Measurements from ENCODE around the gene HK1. TPM values are rescaled to one million over a fixed set of nuclear protein-coding genes. Genes with fewer than 3 reads are reported as not detected.

Gene HK1
- total and polyA plus RNA-seq, 11 donors = 83.0 to 310 (median 227) TPM

GRCh38 chr10:69268761-69269416 is 9.4 kb upstream of the HK1 start:
- WGBS, 4 donors = 90 to 95% (median 94%) methylated on average over 14 of the region's 14 CpGs
- no peak overlapping the region for H3K4me3 ChIP-seq
- TF ChIP-seq CTCF (IDR thresholded peaks at IDR 0.05) = no peak
- no peak for TF ChIP-seq POLR2A (IDR thresholded peaks at IDR 0.05)
- no peaks in the 10 kb centered on the region for H3K36me3 ChIP-seq
- intact Hi-C loops (cut with DNase I) = loop anchor here in 1 of 10 donors (5.0 kb wide), 1 partner anchor 43 kb away; no protein-coding TSS in a partner anchor
- H3K27me3 ChIP-seq = no peaks in the 10 kb centered on the region
- H3K9me3 ChIP-seq = peaks cover 0 to 11% (median 0%) of the 10 kb centered on the region in 12 donors
- no peak overlapping the region for H3K27ac ChIP-seq
- ATAC-seq (no peak), DNase-seq (no peak)
- H3K4me1 ChIP-seq = no peaks in the 10 kb centered on the region

- intact Hi-C loops (cut with DNase I) = loop anchor here in 1 of 10 donors (5.0 kb wide), 1 partner anchor 43 kb away; no protein-coding TSS in a partner anchor
Measured at GRCh38 chr10:69269761-69270160, 8.5 kb upstream of the HK1 start.

GRCh38 chr10:69270990-69271389 is 7.3 kb upstream of the HK1 start:
- intact Hi-C loops (cut with DNase I) = no loop called here
- H3K9me3 ChIP-seq = peaks cover 0 to 11% (median 0%) of the 10 kb centered on the region in 12 donors
- no peaks in the 10 kb centered on the region for H3K4me1 ChIP-seq
- H3K27me3 ChIP-seq = no peaks in the 10 kb centered on the region
- ATAC-seq (no peak), DNase-seq (no peak)
- 59 to 78% (median 68%) methylated on average over 3 of the region's 3 CpGs for WGBS, 4 donors
- no peaks in the 10 kb centered on the region for H3K36me3 ChIP-seq
- TF ChIP-seq POLR2A (IDR thresholded peaks at IDR 0.05) = no peak
- TF ChIP-seq CTCF (IDR thresholded peaks at IDR 0.05) = no peak
- H3K4me3 ChIP-seq = no peak overlapping the region
- H3K27ac ChIP-seq = no peak overlapping the region

More at GRCh38 chr10:69269761-69270160, 8.5 kb upstream of the HK1 start:
- no peak overlapping the region for H3K27ac ChIP-seq
- WGBS, 4 donors = 75 to 83% (median 79%) methylated on average over 2 of the region's 2 CpGs
- no peak for DNase-seq
- no peak for ATAC-seq
- H3K9me3 ChIP-seq = peaks cover 0 to 11% (median 0%) of the 10 kb centered on the region in 12 donors
- H3K36me3 ChIP-seq = no peaks in the 10 kb centered on the region
- no peak overlapping the region for H3K4me3 ChIP-seq
- no peaks in the 10 kb centered on the region for H3K27me3 ChIP-seq
- TF ChIP-seq CTCF (IDR thresholded peaks at IDR 0.05) (no peak), POLR2A (IDR thresholded peaks at IDR 0.05) (no peak)
- H3K4me1 ChIP-seq = no peaks in the 10 kb centered on the region

GRCh38 chr10:69272624-69273023 is 5.7 kb upstream of the HK1 start:
- 83 to 88% (median 88%) methylated on average over 1 of the region's 1 CpG for WGBS, 4 donors
- DNase-seq (no peak), ATAC-seq (no peak)
- H3K36me3 ChIP-seq = no peaks in the 10 kb centered on the region
- intact Hi-C loops (cut with DNase I) = no loop called here
- H3K27ac ChIP-seq = no peak overlapping the region
- no peaks in the 10 kb centered on the region for H3K27me3 ChIP-seq
- H3K4me1 ChIP-seq = no peaks in the 10 kb centered on the region
- TF ChIP-seq CTCF (IDR thresholded peaks at IDR 0.05) = no peak
- TF ChIP-seq POLR2A (IDR thresholded peaks at IDR 0.05) = no peak
- H3K4me3 ChIP-seq = no peak overlapping the region
- H3K9me3 ChIP-seq = peaks cover 0 to 11% (median 0%) of the 10 kb centered on the region in 12 donors
